OCI-LY1 (cell line): ENCODE results near the gene CEBPB.

Experiments
- CTCF ChIP-seq: fragments of 200-600 bp; sonication (generic), shearing (Covaris generic); IDR thresholded peaks from 2 replicates; pipeline ENCODE4 v1.5.1; 2017; ENCODE audit warnings: mild to moderate bottlenecking, antibody characterized with exemption, low read length, moderate library complexity, mixed read lengths
- EZH2 ChIP-seq: fragments of 200-600 bp; sonication (generic), shearing (Covaris generic); IDR thresholded peaks from 2 replicates; pipeline ENCODE4 v1.8.0; 2017; ENCODE audit warnings: borderline replicate concordance, mixed run types, mild to moderate bottlenecking, antibody characterized with exemption, low read length, moderate library complexity, mixed read lengths

- TF ChIP-seq CTCF (no peak), EZH2 (no peak)
These were observed 28.4 kb downstream of the CEBPB start for GRCh38 chr20:50218987-50219435.
